GM12891 (cell line): ENCODE data around the gene CD68.

ENCODE experiments used
- PAX5 ChIP-seq: IDR thresholded peaks from 2 replicates; pipeline ENCODE4 v1.6.1; 2011; ENCODE audit warnings: low read length, moderate library complexity, mild to moderate bottlenecking; ENCODE audit not compliant: insufficient read depth, severe bottlenecking
- POLR2A ChIP-seq: IDR thresholded peaks from 2 replicates; pipeline ENCODE4 v1.6.1; 2011; ENCODE audit warnings: low read depth, low read length, control low read depth
- POLR2AphosphoS5 ChIP-seq: IDR thresholded peaks from 2 replicates; pipeline ENCODE4 v1.6.1; 2011; ENCODE audit warnings: low read depth, low read length, control low read depth
- POU2F2 ChIP-seq: IDR thresholded peaks from 2 replicates; pipeline ENCODE4 v1.6.1; 2011; ENCODE audit warnings: low read depth, mild to moderate bottlenecking, control low read depth, low read length, moderate library complexity
- SPI1 ChIP-seq: IDR thresholded peaks from 2 replicates; pipeline ENCODE4 v1.6.1; 2011; ENCODE audit warnings: low read depth, low read length, control low read depth
- TAF1 ChIP-seq: IDR thresholded peaks from 2 replicates; pipeline ENCODE4 v1.6.1; 2011; ENCODE audit warnings: low read depth, low read length, control low read depth

DNA sequence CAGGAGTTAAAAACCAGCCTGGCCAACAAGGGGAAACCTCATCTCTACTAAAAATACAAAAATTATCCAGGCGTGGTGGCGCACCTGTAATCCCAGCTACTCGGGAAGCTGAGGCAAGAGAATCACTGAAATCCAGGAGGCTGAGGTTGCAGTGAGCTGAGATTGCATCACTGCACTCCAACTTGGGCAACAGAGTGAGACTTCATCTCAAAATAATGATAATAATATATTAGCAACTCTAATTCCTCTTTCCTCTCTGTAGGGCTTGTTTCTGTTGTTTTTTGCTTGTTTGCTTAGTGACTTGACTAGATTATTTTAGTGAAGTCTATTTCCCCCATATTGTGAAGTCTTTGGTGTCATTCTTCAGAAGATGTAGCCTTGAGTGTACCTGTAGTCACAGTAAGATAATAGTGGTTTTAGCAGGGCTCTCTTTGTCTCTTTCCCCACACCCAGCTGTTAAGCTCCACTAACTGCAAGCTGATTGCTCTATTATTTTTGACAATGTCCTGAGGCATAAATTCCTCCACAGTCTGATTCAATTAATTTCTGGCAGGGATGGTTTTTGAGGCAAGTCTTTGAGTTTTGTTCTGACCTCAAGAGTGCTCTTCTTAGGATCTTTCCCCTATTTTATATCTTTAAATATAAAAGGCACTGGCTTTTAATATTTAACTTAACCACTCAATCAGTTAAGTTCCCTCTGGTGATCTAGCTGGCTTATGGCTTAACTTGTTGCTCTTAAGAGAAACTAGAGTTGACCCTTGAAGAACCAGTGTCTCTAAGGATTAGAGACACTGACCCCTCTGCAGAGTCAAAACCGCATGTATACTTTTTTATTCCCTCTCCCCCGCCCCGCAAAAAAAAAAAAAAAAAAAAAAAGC, 49.2 kb upstream of the CD68 start:
- TF ChIP-seq TAF1, result no peak
- no peak for TF ChIP-seq POLR2A
- no peak for TF ChIP-seq POLR2AphosphoS5
- TF ChIP-seq POU2F2, result no peak
- TF ChIP-seq PAX5, result no peak
- no peak for TF ChIP-seq SPI1
